Stimulated activated CD4-positive, alpha-beta T cell treated with anti-CD3 and anti-CD28 coated beads, Interleukin-2, amount 100 ng/mL, for 4 hours (primary cell): ENCODE data around the gene NOVA2.
"Not testable (repeated sequence)": the region's sequence is repeated elsewhere in the genome, so short reads cannot be mapped to it uniquely, and the experiment has no call there.

ENCODE experiments used
- DNase-seq: peaks from one replicate; pipeline ENCODE4 v3.0.0-alpha.2; 2020; ENCODE audit warnings: low read depth

The NOVA2 gene

DNA sequence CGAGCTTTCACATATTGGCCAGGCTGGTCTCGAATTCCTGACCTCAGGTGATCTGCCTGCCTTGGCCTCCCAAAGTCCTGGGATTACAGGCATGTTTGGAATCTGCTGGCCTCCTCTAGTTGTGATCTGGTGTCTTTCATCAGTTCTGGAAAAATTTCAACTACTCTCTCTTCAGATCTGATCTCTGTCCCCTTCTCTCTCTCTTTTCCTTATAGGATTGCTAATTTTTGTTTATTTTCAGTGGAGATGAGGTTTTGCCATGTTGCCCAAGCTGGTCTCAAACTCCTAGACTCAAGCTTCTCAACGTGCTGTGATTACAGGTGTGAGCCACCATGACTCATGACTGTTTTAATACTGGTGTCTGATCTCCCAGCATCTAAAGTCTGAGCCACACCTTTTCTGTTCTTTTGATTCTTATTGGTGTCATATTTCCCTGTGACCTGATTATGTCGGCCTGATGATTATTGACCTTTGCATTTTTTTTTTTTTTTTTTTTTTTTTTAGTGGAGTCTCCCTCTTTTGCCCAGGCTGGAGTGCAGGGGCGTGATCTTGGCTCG is 48.7 kb downstream of the NOVA2 start:
- DNase-seq, result no peak

DNA sequence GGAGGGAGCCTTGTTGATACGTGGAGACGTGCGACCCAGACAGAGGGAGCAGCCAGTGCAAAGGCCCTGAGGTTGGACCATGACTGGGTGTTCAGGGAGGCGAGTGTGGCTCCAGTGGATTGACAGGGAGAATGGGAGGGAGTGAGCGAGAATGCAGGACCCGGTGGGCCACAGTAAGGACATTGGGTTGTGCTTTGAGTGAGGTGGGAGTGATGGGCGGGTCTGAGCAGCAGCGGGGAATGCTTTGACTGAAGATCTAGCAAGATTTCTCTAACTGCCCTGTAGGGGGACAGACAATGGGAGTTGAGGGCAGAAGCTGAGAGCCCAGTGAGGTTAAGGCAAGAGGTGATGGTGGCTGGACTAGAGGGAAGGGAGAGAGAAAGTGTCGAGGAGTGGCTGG is 51.4 kb downstream of the NOVA2 start:
- no peak for DNase-seq

DNA sequence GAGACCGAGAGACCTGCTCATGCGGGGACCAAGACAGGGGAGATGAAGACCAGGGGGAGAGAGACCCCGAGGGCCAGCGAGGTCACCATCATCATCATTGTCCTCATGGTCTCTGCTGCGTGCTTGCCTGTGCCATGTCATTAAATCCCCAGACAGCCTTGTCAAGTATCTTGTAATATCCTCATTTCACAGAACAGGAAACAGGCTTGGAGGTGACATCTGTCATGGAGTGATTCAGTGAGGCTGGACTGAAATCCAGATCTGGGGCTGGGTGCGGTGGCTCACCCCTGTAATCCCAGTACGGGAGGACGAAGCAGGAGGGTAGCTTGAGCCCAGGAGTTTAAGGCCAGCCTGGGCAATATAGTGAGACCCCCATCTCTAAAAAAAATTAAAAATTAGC is 53.2 kb downstream of the NOVA2 start:
- no peak for DNase-seq

DNA sequence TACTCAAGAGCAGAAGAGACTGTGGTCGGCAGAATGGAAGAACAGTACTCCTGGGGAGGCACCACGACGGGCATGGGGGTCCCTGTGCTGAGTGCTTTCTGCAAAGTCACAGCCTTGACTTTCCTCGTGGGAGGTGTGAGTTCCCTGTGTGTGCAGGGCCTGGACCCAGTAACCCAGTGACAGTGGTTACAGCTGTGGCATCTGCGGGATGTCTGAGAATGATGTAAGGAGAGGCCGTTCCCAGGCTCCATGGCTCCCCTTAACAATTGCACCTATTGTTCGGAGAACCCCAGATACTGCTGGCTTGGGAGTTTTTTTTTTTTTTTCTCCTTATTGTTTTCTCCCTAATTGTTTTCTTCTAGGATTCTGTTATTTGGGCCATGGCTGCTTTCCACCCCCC is 54.0 kb downstream of the NOVA2 start:
- DNase-seq, result no peak

DNA sequence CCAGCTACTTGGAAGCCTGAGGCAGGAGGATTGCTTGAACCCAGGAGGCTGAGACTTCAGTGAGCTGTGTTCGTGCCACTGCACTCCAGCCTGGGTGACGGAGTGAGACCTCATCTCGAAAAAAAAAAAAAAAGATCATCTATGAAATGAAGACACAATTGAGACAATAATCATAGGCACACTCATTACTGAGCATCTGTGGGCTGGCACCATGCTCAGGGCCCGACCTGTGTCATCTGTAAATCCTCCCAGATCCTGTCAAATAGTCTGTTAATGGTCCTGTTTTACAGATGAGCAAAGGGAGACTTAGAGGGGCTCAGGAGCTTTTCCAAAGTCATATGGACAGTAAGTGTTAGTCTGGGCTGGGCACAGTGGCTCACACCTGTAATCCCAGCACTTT is 54.9 kb downstream of the NOVA2 start:
- DNase-seq, result no peak

DNA sequence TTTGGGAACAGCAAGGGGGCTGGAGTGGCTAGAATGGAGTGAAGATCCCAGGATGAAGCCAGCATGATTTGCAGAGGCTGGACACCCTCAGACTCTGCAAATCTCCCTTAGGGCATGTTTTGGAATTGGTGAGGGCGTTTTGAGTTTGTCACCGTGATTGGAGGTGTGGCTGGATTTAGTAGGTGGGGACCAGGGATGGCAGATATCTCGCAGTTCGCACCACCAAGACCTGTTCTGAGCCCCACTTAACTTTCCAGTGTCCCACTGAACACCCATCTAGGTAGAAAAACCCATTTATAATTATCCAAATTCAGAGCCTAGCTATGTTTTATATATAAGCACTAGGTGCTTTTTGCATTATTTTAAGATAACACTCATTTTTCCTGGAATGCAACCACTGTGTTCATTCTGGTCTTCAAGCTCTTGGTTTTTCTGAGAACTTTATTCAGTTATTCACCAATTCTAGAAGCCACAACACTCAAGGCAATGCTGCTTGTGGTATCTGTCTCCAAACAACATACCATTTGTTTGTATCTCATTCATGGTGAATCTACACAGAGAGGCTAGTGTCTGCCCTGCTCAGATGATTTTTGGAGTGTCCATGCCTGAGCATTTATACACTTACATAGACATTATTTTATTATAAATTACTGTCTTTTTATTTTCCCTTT is 56.1 kb downstream of the NOVA2 start:
- DNase-seq, result no peak

DNA sequence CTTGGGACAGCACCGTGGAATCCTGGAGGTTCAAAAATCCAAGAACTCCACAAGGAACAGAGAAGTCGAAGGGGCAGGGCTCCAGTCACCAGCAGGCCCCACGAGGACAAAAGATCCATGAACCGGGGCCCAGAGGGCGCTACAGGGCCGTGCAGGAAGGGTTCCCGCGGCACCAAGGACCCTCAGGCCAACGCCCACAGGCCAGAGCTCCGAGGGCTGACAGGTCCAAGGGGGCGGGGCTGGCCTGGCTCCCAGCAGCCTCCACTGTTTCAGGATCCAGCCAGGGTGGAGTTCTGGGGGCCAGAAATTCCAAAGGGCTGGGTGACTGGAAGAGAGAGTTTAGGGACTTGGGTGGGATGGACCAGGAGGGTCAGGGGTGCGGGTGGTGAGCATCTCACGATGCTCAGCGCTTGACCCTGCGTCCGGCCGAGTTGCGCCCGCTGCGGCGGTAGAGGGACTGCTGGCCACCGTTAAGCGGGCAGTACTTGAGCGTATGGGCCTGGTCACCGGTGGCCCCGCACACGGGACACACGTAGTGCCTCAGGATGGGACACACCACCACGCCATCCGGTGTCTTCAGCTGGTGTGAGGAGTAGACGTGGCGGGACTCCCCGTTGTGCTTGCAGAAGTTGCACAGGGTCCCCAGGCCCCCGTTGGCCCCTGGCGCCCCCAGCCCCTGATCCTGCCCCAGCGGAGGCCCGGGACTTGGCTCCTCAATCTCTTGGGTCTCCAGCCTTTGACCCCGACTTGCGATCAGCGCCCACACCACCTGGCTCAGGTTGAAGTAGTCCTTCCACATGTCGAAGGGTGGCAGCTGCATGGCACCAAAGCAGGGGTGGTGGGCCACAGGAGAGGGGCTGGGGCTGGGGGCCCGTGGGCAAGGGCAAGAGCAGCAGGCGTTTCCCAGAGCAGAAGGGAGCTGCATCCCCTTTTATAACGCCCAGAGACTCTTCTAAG is 59.5 kb downstream of the NOVA2 start, which contains the start of gene NANOS2:
Gene NANOS2, minus strand, starts transcription at position 905 of the 957 bp plus-strand sequence. Its CDS starts 85 bp downstream, at position 820.
- DNase-seq, result no peak

DNA sequence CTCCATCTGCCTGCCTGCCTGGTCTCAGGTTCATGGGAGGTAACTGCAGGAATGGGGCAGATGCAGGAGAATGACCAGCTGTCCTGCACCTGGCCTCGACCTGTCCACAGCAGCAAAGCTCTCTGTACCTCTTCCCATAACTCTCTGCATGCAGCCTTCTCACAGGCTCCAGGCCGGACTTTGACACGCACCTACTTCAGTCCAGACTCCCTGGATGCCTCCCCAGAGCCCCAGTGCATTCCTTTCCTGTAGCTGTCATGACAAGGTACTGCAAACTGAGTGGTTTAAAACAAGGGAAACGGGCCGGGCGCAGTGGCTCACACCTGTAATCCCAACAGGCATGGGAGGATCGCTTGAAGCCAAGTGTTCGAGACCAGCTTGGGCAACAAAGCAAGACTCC is 62.4 kb downstream of the NOVA2 start:
- DNase-seq, result no peak

DNA sequence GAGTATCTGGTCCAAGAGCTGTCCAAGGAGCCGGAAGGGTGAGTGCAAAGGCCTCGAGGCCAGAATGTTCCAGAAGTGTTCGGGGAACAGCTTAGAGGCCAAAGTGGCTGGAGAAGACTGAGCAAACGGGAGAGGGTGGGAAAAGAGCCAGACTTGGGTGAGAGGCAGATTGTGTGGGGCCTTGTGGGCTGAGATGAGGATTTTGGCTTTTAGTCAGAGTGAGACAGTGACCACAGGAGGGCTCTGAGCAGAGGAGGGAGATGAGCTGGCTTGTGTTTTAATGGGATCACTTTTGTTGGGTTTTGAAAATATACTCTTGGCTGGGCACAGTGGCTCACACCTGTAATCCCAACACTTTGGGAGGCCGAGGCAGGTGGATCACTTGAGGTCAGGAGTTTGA is 64.7 kb downstream of the NOVA2 start:
- no peak for DNase-seq

DNA sequence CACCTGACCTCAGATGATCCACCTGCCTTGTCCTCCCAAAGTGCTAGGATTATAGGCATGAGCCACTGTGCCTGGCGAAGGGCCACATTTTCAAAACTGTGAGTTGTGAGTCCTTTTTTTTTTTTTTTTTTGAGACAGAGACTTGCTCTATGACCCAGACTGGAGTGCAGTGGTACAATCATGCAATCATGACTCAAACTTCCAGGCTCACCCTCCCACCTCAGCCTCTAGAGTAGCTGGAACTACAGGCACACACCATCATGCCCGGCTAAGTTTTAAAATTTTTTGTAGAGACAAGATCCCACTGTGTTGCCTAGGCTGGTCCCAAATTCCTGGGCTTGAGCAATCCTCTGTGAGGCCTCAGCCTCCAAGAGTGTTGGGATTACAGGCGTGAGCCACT is 67.4 kb downstream of the NOVA2 start:
- DNase-seq, result no peak

DNA sequence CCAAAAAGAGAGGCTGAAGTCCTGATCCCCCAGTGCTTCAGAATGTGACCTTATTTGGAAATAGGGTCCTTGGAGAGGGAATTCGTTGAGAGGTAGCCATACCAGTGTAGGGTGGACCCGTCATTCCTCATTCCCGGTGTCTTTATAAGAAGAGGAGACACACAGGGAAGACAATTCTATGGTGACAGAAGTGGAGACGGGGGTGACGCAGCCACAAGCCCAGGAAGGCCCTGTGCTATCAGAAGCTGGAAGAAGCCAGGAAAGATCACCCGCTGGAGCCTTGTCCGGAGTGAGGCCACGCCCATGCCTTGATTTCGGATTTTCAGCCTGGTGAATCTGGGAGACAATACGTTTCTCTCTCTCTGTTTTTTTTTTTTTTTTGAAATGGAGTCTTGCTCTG is 68.7 kb downstream of the NOVA2 start:
- DNase-seq, result no peak

DNA sequence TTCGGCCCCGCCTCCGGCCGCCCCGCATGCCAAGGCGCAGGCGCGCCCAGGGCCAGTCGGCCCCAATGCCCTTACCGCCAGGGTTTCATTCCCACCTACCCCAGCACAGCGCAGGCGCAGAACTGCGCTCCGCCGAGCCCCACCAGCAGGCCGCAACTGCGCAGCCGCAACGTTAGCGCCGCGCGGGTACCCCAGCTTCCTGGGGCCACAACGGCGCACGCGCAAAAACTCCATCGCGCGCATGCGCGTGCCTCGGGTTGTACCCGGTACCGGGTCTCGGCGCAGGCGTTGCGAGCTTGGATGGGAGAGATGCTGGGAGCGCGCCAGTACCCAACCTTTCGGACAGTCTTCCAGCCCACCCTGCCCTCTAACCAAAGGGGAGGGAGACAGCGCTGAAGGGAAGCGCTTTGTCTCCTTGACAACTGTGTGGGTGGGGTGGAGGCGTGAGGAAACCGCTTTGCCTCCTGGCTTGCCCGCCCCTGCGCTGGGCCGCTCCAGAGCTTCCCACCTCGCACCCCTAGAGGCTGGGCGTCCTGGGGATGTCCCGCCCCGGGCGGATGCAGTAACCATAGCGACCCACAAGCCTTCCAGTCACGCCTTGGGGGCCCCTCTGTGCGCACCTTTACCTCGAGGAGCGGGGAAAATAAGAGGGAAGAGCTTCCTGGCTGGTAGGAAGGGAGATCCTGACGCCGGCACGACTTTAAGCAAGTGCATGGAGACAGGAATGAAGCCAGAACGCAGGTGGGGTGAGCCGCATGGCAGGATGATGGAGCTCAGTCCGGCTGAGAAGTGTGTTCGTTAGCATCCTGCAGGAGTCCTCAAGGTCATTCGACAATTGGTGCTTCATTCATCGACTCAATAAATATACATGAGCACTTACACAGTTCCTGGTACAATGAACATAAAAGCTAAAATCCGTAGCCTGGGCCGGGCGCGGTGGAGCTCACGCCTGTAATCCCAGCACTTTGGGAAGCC is 70.7 kb downstream of the NOVA2 start:
- peak; percentile 99 for DNase-seq

DNA sequence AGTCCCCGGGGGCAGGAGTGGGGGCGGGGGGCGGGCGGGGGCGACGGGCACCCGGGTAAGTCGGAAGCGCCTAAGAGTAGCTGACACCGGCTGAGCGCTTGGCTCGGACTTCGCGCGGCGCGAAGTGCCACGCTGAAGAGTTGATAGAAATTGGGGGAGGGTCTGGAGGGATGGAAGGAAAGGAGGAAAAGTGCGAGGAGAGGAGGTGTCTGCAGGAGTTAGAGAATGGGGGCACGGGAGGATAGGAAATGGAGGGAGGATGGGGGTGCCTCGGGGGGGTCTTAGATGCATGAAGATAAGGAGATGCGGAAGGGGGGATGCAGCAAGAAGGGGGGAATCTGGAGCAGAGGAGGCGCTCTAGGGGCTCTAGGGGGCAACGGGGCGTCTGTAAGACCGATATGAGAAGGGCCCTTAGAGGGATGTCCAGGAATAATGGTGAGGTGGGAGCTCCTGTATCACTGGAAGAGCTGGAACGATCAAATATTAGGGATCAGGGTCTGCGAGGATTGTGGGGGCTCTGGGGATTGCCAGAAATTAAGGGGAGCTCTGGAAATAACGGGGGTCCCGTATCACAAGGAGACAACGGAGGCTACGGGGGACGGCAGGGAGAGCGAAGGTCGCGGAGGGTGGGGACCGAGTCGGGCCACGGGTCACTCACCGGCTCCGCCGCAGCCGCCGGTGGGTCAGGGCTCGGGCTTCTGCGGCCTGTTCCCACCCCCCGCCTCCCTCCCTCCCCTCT is 71.6 kb downstream of the NOVA2 start, which contains the start of gene MYPOP:
Gene MYPOP, minus strand, starts transcription at position 702 of the 739 bp plus-strand sequence. CDS start 840 bp downstream, outside the sequence.
- DNase-seq, result no peak

DNA sequence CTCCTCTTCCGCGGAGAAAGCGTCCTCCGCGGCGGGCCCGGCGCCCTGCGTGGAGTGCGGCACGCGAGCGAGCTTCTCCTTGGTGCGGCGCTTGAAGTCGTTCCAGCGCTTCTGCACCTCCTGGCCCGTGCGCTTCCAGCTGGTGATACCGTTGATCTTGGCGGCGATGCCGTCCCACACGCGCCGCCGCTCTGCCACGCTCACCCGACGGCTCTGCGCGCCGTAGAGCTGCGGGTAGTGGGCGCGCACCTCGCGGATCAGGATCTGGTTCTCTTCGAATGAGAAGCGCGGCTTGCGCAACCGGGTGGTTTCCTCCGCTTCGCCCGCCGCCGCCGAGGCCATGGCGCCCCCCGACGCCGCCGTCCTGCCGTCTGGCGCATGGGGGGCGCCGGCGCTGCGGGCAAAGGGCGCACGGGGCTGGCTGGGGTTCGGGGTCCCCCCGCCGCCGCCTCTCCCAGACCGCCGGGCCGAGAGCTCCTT is 72.2 kb downstream of the NOVA2 start:
- no peak for DNase-seq

DNA sequence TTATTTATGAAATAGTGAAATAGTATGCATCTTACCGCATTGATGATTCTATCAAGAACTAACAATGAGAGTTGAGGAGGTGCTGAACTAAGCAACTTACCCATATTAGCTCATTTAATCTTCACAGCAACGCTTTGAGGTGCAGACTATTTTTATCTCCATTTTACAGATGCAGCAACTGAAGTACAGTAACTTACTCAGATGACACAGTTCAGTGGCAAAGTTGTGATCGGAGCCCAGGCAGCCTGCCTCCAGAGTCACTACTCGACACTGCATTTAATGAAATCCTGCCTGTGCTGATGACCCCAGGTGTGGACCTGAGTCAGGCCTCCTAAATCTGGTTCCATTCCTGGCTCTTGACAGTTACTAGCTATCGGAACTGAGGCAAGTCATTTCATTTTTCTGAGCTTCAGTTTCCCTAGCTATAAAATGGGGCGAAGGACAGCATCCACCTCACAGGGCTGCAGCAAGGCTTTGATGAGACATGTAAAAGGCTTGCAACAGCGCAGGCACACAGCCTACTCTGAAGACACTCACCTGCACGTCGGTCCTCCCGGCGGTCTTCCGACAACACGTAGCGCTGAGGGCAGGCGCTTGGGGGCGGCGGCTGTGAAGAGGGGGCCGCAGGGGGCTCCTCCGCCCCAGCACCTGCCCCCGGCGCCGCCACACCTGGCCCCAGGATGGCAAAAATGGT is 72.8 kb downstream of the NOVA2 start:
- DNase-seq, result no peak

DNA sequence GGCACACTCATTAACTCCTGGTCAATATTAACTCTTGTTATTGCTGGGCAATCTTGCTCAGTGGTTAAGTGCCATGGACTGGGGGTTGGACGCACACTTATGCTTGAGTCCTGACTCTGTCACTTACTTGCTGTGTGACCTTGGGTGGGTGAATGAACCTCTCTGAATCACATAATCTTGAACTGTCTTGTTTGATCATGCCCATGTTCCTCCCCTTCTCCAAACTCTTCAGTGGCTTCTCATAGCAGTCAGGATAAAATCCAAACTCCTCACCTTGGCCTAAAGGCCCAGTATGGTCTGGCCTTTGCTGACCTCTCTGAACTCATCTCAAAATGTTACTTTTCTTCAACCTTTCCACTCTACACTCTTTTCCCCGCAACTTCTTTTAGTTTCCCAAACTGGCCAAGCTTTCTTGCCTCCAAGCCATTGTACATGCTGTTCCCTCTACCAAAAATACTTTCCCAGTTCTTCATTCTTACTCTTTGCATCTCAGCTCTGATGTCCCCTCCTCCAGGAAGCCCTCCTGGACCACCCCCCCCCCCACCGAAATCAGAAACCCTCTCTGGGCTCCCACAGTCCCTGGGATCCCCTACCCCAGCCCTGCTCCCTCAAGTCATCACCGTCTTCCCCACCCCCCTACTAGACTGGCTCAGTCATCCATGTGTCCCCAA is 73.6 kb downstream of the NOVA2 start:
- DNase-seq, result no peak

DNA sequence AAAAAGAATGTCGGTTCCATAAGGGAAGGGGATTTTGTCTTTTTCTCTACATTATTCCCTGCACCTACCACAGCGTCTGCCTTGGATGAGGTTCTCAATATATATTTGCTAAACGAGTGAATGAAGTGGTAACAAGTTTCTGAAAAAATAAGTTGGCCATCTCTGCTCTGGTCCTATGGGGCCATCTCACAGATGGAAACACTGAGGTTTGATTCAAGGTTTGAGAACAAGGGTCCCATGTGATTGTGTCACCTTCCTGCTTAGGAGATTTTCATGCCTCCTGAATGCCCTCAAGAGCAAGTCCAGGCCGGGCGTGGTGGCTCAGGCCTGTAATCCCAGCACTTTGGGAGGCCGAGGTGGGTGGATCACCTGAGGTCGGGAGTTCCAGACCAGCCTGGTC is 74.4 kb downstream of the NOVA2 start:
- no peak for DNase-seq

DNA sequence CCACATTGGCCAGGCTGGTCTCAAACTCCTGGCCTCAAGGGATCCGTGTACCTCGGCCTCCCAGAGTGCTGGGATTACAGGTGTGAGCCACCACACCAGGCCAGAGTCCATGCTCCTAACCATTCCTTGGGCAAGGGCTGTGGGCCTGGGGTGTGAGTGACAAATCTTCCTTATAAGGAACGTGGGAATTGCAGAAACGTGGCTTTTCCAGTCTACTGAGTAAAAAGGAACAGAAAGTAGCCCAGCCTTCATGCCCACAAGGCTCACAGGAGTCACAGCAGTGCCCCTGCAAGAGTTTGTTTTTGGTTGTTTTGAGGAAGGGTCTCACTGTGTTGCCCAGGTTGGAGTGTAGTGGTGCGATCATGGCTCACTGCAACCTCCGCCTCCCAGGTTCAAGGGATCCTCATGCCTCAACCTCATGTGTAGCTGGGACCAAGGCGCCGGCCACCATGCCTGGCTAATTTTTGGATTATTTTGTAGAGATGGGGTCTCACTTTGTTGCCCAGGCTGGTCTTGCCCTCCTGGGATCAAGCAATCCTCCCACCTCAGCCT is 76.3 kb downstream of the NOVA2 start:
- no peak for DNase-seq

DNA sequence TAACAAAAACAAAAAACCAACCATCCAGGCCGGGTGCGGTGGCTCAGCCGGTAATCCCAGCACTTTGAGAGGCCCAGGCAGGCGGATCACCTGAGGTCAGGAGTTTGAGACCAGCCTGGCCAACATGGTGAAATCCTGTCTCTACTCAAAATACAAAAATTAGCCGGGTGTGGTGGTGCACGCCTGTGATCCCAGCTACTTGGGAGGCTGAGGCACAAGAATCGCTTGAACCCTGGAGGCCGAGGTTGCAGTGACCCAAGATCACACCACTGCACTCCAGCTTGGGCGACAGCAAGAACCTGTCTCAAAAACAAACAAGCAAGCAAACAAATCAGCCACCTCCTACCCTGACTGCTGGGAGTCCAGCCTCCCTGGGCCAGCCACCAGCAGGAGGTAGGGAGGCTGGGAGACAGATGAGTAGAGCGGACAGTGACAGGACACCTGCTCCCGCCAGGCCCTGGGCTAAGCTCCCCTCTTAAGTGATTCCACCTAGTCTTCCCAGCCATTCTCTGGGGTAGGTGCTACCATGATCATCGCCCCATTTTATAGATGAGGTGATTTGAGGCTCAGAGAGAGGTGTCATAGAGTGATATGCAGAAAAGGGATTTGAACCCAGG is 77.6 kb downstream of the NOVA2 start:
- not testable (repeated sequence) for DNase-seq
